HUES6 (cell line): ENCODE results near the gene CCBE1.

ENCODE experiments used
- H3K27ac ChIP-seq: 2 replicates; pipeline ENCODE4 v1.7.0; 2013; ENCODE audit warnings: low read depth, mild to moderate bottlenecking, low read length, inconsistent platforms
- H3K27me3 ChIP-seq: 2 replicates; pipeline ENCODE4 v1.6.1; 2013; ENCODE audit warnings: low read length; ENCODE audit not compliant: control insufficient read depth, insufficient read depth
- H3K36me3 ChIP-seq: 2 replicates; pipeline ENCODE4 v1.6.1; 2013; ENCODE audit warnings: low read length; ENCODE audit not compliant: control insufficient read depth, insufficient read depth
- H3K4me1 ChIP-seq: 2 replicates; pipeline ENCODE4 v1.6.1; 2013; ENCODE audit warnings: low read length; ENCODE audit not compliant: control insufficient read depth, insufficient read depth
- H3K4me3 ChIP-seq: 2 replicates; pipeline ENCODE4 v1.5.1; 2013; ENCODE audit warnings: low read depth, low read length
- H3K9ac ChIP-seq: one replicate; pipeline ENCODE4 v1.6.1; 2013; ENCODE audit warnings: mild to moderate bottlenecking, low read length
- H3K9me3 ChIP-seq: 2 replicates; pipeline ENCODE4 v1.6.1; 2013; ENCODE audit warnings: low read depth, low read length; ENCODE audit not compliant: control insufficient read depth, insufficient read depth

The CCBE1 gene

DNA sequence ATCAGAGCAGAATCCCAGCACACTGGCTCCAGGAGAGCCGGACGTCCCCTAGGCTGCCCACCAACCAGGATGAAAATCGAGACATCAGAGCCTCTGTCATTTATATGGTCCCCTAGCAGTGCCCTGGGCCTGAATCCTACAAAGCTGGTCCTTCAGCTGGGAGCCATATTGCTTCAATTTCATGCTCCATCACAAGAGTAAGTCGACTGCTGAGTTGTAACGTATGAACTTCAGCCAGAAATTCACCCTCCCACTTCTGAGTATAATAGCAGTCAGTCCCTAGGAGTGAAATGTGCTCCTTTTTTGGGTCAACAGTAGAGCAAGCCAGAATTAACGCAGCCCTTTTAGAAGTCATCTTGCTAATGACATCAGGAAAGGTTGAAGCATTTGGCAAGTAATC, 126.4 kb downstream of the CCBE1 start:
- H3K27me3 ChIP-seq, result no peaks in the 10 kb centered on the region
- no peak overlapping the region for H3K4me3 ChIP-seq
- peaks cover 8% of the 10 kb centered on the region for H3K4me1 ChIP-seq
- H3K36me3 ChIP-seq, result no peaks in the 10 kb centered on the region
- no peak overlapping the region for H3K27ac ChIP-seq
- H3K9me3 ChIP-seq, result no peaks in the 10 kb centered on the region
- H3K9ac ChIP-seq, result no peak overlapping the region

DNA sequence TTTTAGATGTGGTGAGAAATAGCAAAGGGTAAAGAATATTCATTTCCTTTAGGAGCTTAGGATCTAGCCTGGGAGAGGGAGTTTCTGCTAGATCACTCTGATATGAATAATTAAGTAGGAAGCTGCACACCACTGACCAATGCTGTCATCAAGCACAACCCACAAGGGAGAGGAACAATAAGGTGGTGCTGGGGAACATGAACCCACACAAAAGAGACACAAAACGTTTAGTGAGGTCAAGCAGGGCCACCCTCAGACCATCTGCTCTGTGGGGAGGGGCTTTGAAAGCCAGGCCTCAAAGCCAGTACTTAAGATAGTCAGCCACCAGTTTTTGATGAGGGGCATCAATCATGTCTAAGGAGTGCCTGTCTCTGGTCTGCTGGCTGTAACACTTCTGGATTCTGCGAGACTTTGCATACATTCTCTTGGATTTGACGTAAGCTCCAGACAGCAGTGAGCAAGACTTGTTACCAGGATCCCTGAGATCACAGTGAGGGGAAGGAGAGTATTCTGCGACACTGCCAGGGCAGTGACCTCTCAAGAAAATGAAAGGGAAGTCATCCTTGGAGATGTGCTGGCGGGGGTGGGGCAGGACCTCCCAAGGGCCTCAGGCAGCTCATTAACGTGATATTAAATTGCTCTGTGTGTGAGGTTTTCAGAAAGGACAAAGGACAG, 127.0 kb downstream of the CCBE1 start:
- no peak overlapping the region for H3K4me3 ChIP-seq
- H3K4me1 ChIP-seq, result peaks cover 8% of the 10 kb centered on the region
- H3K9ac ChIP-seq, result no peak overlapping the region
- no peaks in the 10 kb centered on the region for H3K36me3 ChIP-seq
- no peaks in the 10 kb centered on the region for H3K27me3 ChIP-seq
- H3K9me3 ChIP-seq, result no peaks in the 10 kb centered on the region
- no peak overlapping the region for H3K27ac ChIP-seq

DNA sequence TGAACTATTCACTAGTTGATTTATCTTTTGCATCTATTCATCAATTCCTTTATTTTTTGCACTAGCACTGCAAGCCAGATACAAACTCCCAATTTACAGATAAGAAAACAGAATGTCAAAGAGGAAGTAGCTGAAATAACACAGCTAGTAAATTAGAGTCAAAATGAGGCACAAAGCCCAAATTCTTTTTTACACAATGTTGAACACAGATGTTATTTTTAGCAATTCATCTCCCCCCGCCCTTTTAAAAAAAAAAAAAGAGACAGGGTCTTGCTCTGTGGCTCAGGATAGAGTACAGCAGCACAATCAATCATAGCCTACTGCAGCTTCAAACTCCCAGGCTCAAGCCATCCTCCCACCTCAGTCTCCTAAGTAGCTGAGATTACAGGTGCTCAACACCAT, 127.8 kb downstream of the CCBE1 start:
- no peaks in the 10 kb centered on the region for H3K36me3 ChIP-seq
- no peak overlapping the region for H3K4me3 ChIP-seq
- H3K27ac ChIP-seq, result no peak overlapping the region
- H3K9me3 ChIP-seq, result no peaks in the 10 kb centered on the region
- H3K4me1 ChIP-seq, result peaks cover 8% of the 10 kb centered on the region
- H3K9ac ChIP-seq, result no peak overlapping the region
- no peaks in the 10 kb centered on the region for H3K27me3 ChIP-seq

- no peak overlapping the region for H3K27ac ChIP-seq
Measured at GRCh38 chr18:59567431-59567830, 129.8 kb downstream of the CCBE1 start.

GRCh38 chr18:59566533-59566971, 130.7 kb downstream of the CCBE1 start:
- no peak overlapping the region for H3K9ac ChIP-seq
- no peak overlapping the region for H3K4me3 ChIP-seq
- H3K36me3 ChIP-seq, result no peaks in the 10 kb centered on the region
- peaks cover 8% of the 10 kb centered on the region for H3K4me1 ChIP-seq
- H3K9me3 ChIP-seq, result no peaks in the 10 kb centered on the region
- no peaks in the 10 kb centered on the region for H3K27me3 ChIP-seq
- H3K27ac ChIP-seq, result no peak overlapping the region

More at GRCh38 chr18:59567431-59567830, 129.8 kb downstream of the CCBE1 start:
- Histone ChIP-seq H3K36me3 (no peaks in the 10 kb centered on the region), H3K4me3 (no peak overlapping the region), H3K9ac (no peak overlapping the region), H3K9me3 (no peaks in the 10 kb centered on the region), H3K27me3 (no peaks in the 10 kb centered on the region), H3K4me1 (peaks cover 8% of the 10 kb centered on the region)

- Histone ChIP-seq H3K4me1 (peaks cover 8% of the 10 kb centered on the region), H3K27ac (no peak overlapping the region), H3K9me3 (no peaks in the 10 kb centered on the region), H3K27me3 (no peaks in the 10 kb centered on the region), H3K9ac (no peak overlapping the region), H3K36me3 (no peaks in the 10 kb centered on the region), H3K4me3 (no peak overlapping the region)
Measured at GRCh38 chr18:59565957-59566356, 131.3 kb downstream of the CCBE1 start.

DNA sequence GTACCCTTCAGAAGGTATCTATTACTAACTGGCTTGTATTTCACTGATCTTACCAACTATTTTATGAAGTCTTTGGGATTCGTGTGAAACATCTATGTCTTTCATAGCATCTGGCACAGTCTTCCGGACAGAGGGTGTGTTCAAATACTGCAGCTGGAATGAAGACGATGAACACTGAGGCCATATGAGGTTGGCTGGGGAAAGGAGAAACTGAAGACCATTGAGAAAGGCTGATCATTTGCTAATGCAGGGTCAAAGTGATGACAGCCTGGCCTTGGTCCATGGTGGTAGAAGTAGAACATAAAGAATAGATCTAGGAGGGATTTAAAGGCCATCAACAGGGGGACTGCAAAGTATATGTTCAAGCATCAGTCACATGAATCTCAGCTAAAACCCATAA, 132.7 kb downstream of the CCBE1 start:
- Histone ChIP-seq H3K4me1 (no peaks in the 10 kb centered on the region), H3K27ac (no peak overlapping the region), H3K36me3 (no peaks in the 10 kb centered on the region), H3K27me3 (no peaks in the 10 kb centered on the region), H3K9me3 (no peaks in the 10 kb centered on the region), H3K4me3 (no peak overlapping the region), H3K9ac (no peak overlapping the region)

- Histone ChIP-seq H3K4me3 (no peak overlapping the region), H3K9me3 (no peaks in the 10 kb centered on the region), H3K4me1 (no peaks in the 10 kb centered on the region), H3K27ac (no peak overlapping the region), H3K9ac (no peak overlapping the region), H3K27me3 (no peaks in the 10 kb centered on the region), H3K36me3 (no peaks in the 10 kb centered on the region)
Measured at GRCh38 chr18:59563176-59563785, 133.9 kb downstream of the CCBE1 start.

DNA sequence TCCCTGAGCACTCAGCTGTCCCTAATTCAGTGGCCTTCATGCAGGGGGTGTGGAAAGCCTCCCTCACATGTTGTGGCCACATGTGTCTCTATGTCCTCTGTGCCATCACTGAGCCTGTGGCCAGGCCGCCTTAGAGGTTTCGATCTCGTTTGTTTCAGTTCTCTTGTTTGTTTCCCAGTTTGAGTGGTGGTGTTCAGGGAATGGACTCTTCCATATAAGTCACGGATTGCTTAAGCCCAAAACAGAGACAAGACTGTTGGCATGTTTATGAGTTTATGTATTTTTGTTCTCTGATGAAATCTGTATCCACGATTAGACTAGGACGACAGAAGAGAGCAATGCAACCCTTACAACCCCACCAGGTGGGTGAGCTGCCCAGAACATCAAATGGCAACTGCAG, 134.5 kb downstream of the CCBE1 start:
- no peak overlapping the region for H3K4me3 ChIP-seq
- no peaks in the 10 kb centered on the region for H3K27me3 ChIP-seq
- peaks cover 3% of the 10 kb centered on the region; the same call in 1 of the 2 replicates for H3K9me3 ChIP-seq
- H3K9ac ChIP-seq, result no peak overlapping the region
- H3K4me1 ChIP-seq, result no peaks in the 10 kb centered on the region
- no peaks in the 10 kb centered on the region for H3K36me3 ChIP-seq
- H3K27ac ChIP-seq, result no peak overlapping the region

GRCh38 chr18:59561612-59562011, 135.6 kb downstream of the CCBE1 start:
- H3K27ac ChIP-seq, result no peak overlapping the region
- no peaks in the 10 kb centered on the region for H3K4me1 ChIP-seq
- no peak overlapping the region for H3K4me3 ChIP-seq
- H3K9me3 ChIP-seq, result peaks cover 12% of the 10 kb centered on the region; the same call in 1 of the 2 replicates
- H3K27me3 ChIP-seq, result no peaks in the 10 kb centered on the region
- no peak overlapping the region for H3K9ac ChIP-seq
- no peaks in the 10 kb centered on the region for H3K36me3 ChIP-seq

GRCh38 chr18:59560556-59560955, 136.7 kb downstream of the CCBE1 start:
- H3K4me1 ChIP-seq, result peaks cover 7% of the 10 kb centered on the region
- H3K36me3 ChIP-seq, result no peaks in the 10 kb centered on the region
- no peak overlapping the region for H3K9ac ChIP-seq
- no peak overlapping the region for H3K27ac ChIP-seq
- H3K27me3 ChIP-seq, result no peaks in the 10 kb centered on the region
- peaks cover 12% of the 10 kb centered on the region; the same call in 1 of the 2 replicates for H3K9me3 ChIP-seq
- no peak overlapping the region for H3K4me3 ChIP-seq
